Measurements from ENCODE around the gene ORMDL1. TPM values are rescaled to one million over a fixed set of nuclear protein-coding genes. Genes with fewer than 3 reads are reported as not detected.
"Not testable (repeated sequence)": the region's sequence is repeated elsewhere in the genome, so short reads cannot be mapped to it uniquely, and the experiment has no call there.

The ORMDL1 gene
- total RNA-seq, 4 donors from 2014 or later: 27.5 to 133 (median 86.5) TPM

DNA sequence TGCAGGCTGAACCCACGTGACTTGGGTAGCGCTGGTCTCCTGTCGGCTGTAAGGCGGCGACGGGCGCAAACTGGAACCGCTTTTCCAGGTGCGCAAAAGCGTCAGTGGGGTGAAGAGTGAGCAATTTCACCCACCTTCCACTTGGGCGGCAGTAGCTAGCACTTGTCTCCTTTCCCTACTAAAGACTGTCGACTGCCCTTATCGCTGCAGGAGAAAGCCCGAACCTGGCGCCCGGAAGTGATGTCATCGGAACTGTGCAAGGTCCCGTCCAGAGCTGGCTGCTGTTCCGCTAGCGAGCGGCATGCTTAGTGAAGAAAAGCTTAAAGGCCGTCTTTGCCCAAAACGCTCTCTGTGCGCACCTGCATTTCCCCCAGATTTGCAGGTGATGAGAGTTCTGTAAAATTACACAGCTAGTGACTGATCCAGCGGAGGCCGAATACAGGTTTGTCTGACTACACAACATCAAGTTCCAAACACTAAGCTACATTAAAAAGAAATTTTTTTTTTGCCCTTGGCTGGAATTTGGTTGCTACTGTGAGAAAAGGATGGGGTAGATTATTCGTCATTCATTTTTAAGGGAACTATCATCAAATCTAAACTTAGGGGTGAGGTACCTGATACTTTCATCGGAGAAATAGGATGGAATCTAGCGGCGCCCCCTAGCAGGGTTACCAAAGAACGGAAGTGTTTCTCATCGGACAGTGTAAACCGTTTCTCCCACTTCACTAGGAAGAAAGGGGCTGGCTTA, 21.4 kb downstream of the ORMDL1 start, which contains the start of gene OSGEPL1:
Gene OSGEPL1 (minus strand): TSS at position 242 of the 748 bp plus-strand sequence. CDS start 1,152 bp downstream, outside the sequence.
- Histone ChIP-seq H3K4me1 (peaks cover 4 to 18% (median 7%) of the 10 kb centered on the region in 4 donors), H3K36me3 (no peaks in the 10 kb centered on the region), H3K4me3 (peak within 1 kb of the TSS; percentile 56 to 72 (median 64)), H3K27ac (peak within 1 kb of the TSS; percentile 82 to 94 (median 94)), H3K27me3 (no peaks in the 10 kb centered on the region), H3K9me3 (no peaks in the 10 kb centered on the region)
- peak; percentile 94 for DNase-seq
- intact Hi-C loops (cut with DNase I; ENCODE audit: low total_unique reads): no loop called here
- TF ChIP-seq, protein P1, sequence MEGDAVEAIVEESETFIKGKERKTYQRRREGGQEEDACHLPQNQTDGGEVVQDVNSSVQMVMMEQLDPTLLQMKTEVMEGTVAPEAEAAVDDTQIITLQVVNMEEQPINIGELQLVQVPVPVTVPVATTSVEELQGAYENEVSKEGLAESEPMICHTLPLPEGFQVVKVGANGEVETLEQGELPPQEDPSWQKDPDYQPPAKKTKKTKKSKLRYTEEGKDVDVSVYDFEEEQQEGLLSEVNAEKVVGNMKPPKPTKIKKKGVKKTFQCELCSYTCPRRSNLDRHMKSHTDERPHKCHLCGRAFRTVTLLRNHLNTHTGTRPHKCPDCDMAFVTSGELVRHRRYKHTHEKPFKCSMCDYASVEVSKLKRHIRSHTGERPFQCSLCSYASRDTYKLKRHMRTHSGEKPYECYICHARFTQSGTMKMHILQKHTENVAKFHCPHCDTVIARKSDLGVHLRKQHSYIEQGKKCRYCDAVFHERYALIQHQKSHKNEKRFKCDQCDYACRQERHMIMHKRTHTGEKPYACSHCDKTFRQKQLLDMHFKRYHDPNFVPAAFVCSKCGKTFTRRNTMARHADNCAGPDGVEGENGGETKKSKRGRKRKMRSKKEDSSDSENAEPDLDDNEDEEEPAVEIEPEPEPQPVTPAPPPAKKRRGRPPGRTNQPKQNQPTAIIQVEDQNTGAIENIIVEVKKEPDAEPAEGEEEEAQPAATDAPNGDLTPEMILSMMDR (IDR thresholded peaks at IDR 0.05): peak; percentile 38 to 59 (median 50)
- TF ChIP-seq POLR2AphosphoS5 (IDR thresholded peaks at IDR 0.05) (peak; percentile 19 to 61 (median 48)), POLR2A (IDR thresholded peaks at IDR 0.05) (peak; percentile 37), EP300 (IDR thresholded peaks at IDR 0.05; ENCODE audit: low read depth) (no peak)
- in situ Hi-C loops (cut with MboI; ENCODE audit: low pct_ligation_motif_present in 1 of 4, low pct_unique_long_range_greater_than_20kb in 1 of 4, low sequenced_read_pairs in 3 of 4): loop anchor here in 1 of 4 donors (25.0 kb wide), 1 partner anchor 300 kb away; the partner anchor contains the start of gene MSTN
- WGBS, 2 donors (ENCODE audit: low coverage in 1 of 2): 1 to 5% methylated on average over 3 to 33 of the region's 33 CpGs

DNA sequence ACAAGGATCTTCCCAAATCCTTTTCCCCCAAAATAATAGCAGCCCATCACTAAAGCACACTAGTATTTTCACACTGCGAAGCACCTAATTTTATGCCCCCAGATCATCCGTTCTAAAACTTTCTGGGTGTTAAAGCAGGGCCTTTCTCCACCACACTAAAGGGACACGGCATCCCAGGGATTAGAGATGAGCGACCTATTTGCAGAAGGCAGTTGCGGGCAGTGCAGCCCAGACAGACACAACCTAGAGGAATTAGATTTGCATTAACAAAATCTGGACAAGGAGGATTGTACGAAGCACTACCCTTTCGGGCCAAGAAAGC, 21.9 kb downstream of the ORMDL1 start:
- no peaks in the 10 kb centered on the region for H3K9me3 ChIP-seq
- peak overlapping the region; percentile 82 to 94 (median 94) for H3K27ac ChIP-seq
- intact Hi-C loops (cut with DNase I; ENCODE audit: low total_unique reads) (no loop called here), in situ Hi-C loops (cut with MboI; ENCODE audit: low pct_ligation_motif_present in 1 of 4, low pct_unique_long_range_greater_than_20kb in 1 of 4, low sequenced_read_pairs in 3 of 4) (loop anchor here in 1 of 4 donors (25.0 kb wide), 1 partner anchor 300 kb away; the partner anchor contains the start of gene MSTN)
- no peaks in the 10 kb centered on the region for H3K36me3 ChIP-seq
- H3K4me1 ChIP-seq: peaks cover 4 to 18% (median 7%) of the 10 kb centered on the region in 4 donors
- H3K27me3 ChIP-seq: no peaks in the 10 kb centered on the region
- DNase-seq: no peak
- 0 to 1% methylated on average over 1 to 7 of the region's 7 CpGs for WGBS, 2 donors (ENCODE audit: low coverage in 1 of 2)
- H3K4me3 ChIP-seq: peak overlapping the region; percentile 56 to 72 (median 64)
- no peak for TF ChIP-seq POLR2A (IDR thresholded peaks at IDR 0.05)
- TF ChIP-seq POLR2AphosphoS5 (IDR thresholded peaks at IDR 0.05): no peak
- TF ChIP-seq, protein P1 (IDR thresholded peaks at IDR 0.05): no peak
- no peak for TF ChIP-seq EP300 (IDR thresholded peaks at IDR 0.05; ENCODE audit: low read depth)

DNA sequence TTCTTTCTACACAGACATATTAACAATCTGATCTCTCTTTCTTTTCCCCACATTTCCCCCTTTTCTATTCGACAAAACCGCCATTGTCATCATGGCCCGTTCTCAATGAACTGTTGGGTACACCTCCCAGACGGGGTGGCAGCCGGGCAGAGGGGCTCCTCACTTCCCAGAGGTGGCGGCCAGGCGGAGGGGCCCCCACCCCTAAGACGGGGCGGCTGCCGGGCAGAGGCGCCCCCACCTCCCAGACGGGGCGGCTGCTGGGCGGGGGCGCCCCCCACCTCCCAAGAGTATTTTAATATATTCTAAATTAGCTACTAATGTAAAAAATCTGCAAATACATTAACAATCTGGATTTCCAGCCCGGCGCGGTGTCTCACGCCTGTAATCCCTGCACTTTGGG, 24.0 kb downstream of the ORMDL1 start:
- H3K9me3 ChIP-seq; DNase-seq; H3K4me3 ChIP-seq; H3K27ac ChIP-seq; H3K36me3 ChIP-seq; H3K27me3 ChIP-seq; intact Hi-C loops (cut with DNase I; ENCODE audit: low total_unique reads): not testable (repeated sequence)
- in situ Hi-C loops (cut with MboI; ENCODE audit: low pct_ligation_motif_present in 1 of 4, low pct_unique_long_range_greater_than_20kb in 1 of 4, low sequenced_read_pairs in 3 of 4): loop anchor here in 1 of 4 donors (25.0 kb wide), 1 partner anchor 302 kb away; the partner anchor contains the start of gene MSTN
- H3K4me1 ChIP-seq: peaks cover 4 to 23% (median 7%) of the 10 kb centered on the region in 4 donors
- WGBS, 2 donors (ENCODE audit: low coverage in 1 of 2): 95 to 98% methylated on average over 8 to 19 of the region's 19 CpGs

DNA sequence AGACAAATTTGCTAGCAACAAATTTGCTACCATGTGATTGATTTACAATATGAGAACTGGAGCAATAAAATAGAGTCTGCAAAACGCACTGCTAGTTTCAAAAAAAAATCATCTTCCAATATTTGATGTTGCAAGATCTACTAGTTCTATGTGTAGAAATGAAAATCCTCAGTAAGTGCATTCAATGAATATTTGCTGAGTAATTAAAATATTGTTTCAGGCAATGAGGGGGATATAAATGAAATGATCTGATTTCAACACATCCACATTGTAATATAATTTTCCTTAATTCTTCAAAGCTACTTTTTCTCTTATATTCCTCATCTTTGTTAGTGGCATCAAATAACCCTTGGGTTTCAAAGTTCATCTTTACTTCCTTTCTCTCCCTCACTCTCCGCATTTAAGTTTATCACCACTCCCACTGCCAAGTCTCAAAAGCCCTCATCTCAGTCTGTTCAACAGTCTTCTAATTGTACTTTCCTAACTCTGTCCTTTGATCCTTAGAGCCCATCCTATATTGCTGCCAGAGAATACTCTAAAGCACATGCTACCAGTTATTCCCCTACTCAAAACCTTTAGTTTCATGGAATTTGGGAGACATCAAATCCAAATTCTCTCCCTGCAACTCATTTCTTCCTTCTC, 27.7 kb downstream of the ORMDL1 start:
- 40 to 42% methylated on average over 2 of the region's 2 CpGs for WGBS, 2 donors (ENCODE audit: low coverage in 1 of 2)
- no peak for TF ChIP-seq POLR2A (IDR thresholded peaks at IDR 0.05)
- no peak for TF ChIP-seq EP300 (IDR thresholded peaks at IDR 0.05; ENCODE audit: low read depth)
- TF ChIP-seq POLR2AphosphoS5 (IDR thresholded peaks at IDR 0.05): no peak
- TF ChIP-seq, protein P1 (IDR thresholded peaks at IDR 0.05): no peak
- H3K27ac ChIP-seq: no peak overlapping the region
- no peaks in the 10 kb centered on the region for H3K27me3 ChIP-seq
- DNase-seq: no peak
- in situ Hi-C loops (cut with MboI; ENCODE audit: low pct_ligation_motif_present in 1 of 4, low pct_unique_long_range_greater_than_20kb in 1 of 4, low sequenced_read_pairs in 3 of 4) (loop anchor here in 1 of 4 donors (25.0 kb wide), 1 partner anchor 306 kb away; the partner anchor contains the start of gene MSTN), intact Hi-C loops (cut with DNase I; ENCODE audit: low total_unique reads) (no loop called here)
- no peaks in the 10 kb centered on the region for H3K9me3 ChIP-seq
- H3K36me3 ChIP-seq: peaks cover 0 to 8% (median 3%) of the 10 kb centered on the region in 4 donors
- peaks cover 0 to 9% (median 0%) of the 10 kb centered on the region in 4 donors for H3K4me1 ChIP-seq
- no peak overlapping the region for H3K4me3 ChIP-seq

All from transverse colon (tissue), 4 donors.